Hepatocyte (in vitro differentiated cells): ENCODE measurements around the gene BIRC2. TPM values are rescaled to one million over a fixed set of nuclear protein-coding genes. Genes with fewer than 3 reads are reported as not detected.

Source experiments
- DNase-seq: peaks from one replicate; pipeline ENCODE4 v3.0.0-alpha.2; 2016; ENCODE audit warnings: low spot score
- H2AFZ ChIP-seq: fragments of 200-600 bp; sonication (generic); 2 replicates; pipeline ENCODE4 v1.6.0; 2016; ENCODE audit warnings: antibody characterized with exemption, mild to moderate bottlenecking
- H3K27ac ChIP-seq: fragments of 200-600 bp; sonication (generic); 2 replicates; pipeline ENCODE4 v1.5.1; 2016; ENCODE audit warnings: mild to moderate bottlenecking
- H3K27me3 ChIP-seq: fragments of 200-600 bp; sonication (generic); 2 replicates; pipeline ENCODE4 v1.6.1; 2016
- H3K36me3 ChIP-seq: fragments of 200-600 bp; sonication (generic); replicated peaks from 2 replicates; pipeline ENCODE4 v1.5.1; 2016; ENCODE audit warnings: low read depth; ENCODE audit not compliant: insufficient read depth
- H3K4me1 ChIP-seq: fragments of 200-600 bp; sonication (generic); 2 replicates; pipeline ENCODE4 v1.5.1; 2016; ENCODE audit warnings: mild to moderate bottlenecking, moderate library complexity; ENCODE audit not compliant: insufficient read depth
- H3K4me2 ChIP-seq: fragments of 200-600 bp; sonication (generic); 2 replicates; pipeline ENCODE4 v1.6.0; 2016
- H3K4me3 ChIP-seq: fragments of 200-600 bp; sonication (generic); 2 replicates; pipeline ENCODE4 v1.5.1; 2016; ENCODE audit warnings: mild to moderate bottlenecking
- H3K79me2 ChIP-seq: fragments of 200-600 bp; sonication (generic); 2 replicates; pipeline ENCODE4 v1.6.0; 2017; ENCODE audit warnings: mild to moderate bottlenecking
- H3K9me2 ChIP-seq: fragments of 200-600 bp; sonication (generic); replicated peaks from 2 replicates; pipeline ENCODE4 v1.6.0; 2017; ENCODE audit warnings: mild to moderate bottlenecking; ENCODE audit not compliant: insufficient read depth
- H3K9me3 ChIP-seq: fragments of 200-600 bp; sonication (generic); 2 replicates; pipeline ENCODE4 v1.5.1; 2016; ENCODE audit warnings: low read depth, mild to moderate bottlenecking
- H4K20me1 ChIP-seq: fragments of 200-600 bp; sonication (generic); 2 replicates; pipeline ENCODE4 v1.6.0; 2016; ENCODE audit warnings: mild to moderate bottlenecking; ENCODE audit not compliant: insufficient read depth, poor library complexity, severe bottlenecking
- CTCF ChIP-seq: fragments of 200-600 bp; sonication (generic); IDR thresholded peaks from 2 replicates; pipeline ENCODE4 v1.5.1; 2016; ENCODE audit warnings: antibody characterized with exemption, mild to moderate bottlenecking; ENCODE audit not compliant: poor library complexity
- EZH2 ChIP-seq: fragments of 200-600 bp; sonication (generic); IDR thresholded peaks from 2 replicates; pipeline ENCODE4 v1.6.1; 2016; ENCODE audit warnings: antibody characterized with exemption, mild to moderate bottlenecking, borderline replicate concordance
- EZH2phosphoT487 ChIP-seq: fragments of 200-600 bp; sonication (generic); IDR thresholded peaks from one replicate; pipeline ENCODE4 v1.6.1; 2018; ENCODE audit warnings: antibody characterized with exemption, mild to moderate bottlenecking, low read depth, moderate library complexity; ENCODE audit not compliant: unreplicated experiment, severe bottlenecking
- whole genome bisulfite sequencing: methylation state at CpG from one replicate; pipeline ENCODE4 v1.1.6; 2016; ENCODE audit warnings: low lambda C conversion rate; ENCODE audit errors: missing lambda C conversion rate; 5-methylcytosine and 5-hydroxymethylcytosine counted together
- polyA plus RNA-seq: library from polyadenylated mRNA; unstranded; fragments of >200 nt; fragmentation: Nextera tagmentation; extraction: Ambion mirVana; gene quantifications from 2 replicates; pipeline ENCODE4 v1.2.1, GENCODE V29; 2016
- total RNA-seq: library from RNA; depleted of rRNA; stranded (reverse); fragments of >200 nt; gene quantifications from 2 replicates; pipeline ENCODE4 v1.2.3, GENCODE V29; 2014

BIRC2 gene
- total and polyA plus RNA-seq, 2 experiments from 2014 or later, result 37.7 to 85.7 TPM

- TF ChIP-seq EZH2 (no peak), EZH2phosphoT487 (no peak), CTCF (no peak)
- Histone ChIP-seq H2AFZ (no peak overlapping the region), H3K27me3 (no peaks in the 10 kb centered on the region), H3K4me3 (no peak overlapping the region), H3K4me2 (no peak overlapping the region), H3K4me1 (peaks cover 4% of the 10 kb centered on the region), H4K20me1 (no peaks in the 10 kb centered on the region), H3K79me2 (no peaks in the 10 kb centered on the region), H3K27ac (no peak overlapping the region), H3K9me2 (no peaks in the 10 kb centered on the region), H3K36me3 (no peaks in the 10 kb centered on the region), H3K9me3 (no peaks in the 10 kb centered on the region)
- DNase-seq, result no peak
These were observed 26.3 kb upstream of the BIRC2 start for GRCh38 chr11:102320679-102321078.

- Histone ChIP-seq H3K27me3 (no peaks in the 10 kb centered on the region), H3K9me3 (no peaks in the 10 kb centered on the region), H3K9me2 (no peaks in the 10 kb centered on the region), H3K4me1 (no peaks in the 10 kb centered on the region), H3K27ac (no peak overlapping the region), H3K79me2 (no peaks in the 10 kb centered on the region), H2AFZ (no peak overlapping the region), H3K4me3 (no peak overlapping the region), H3K4me2 (no peak overlapping the region), H3K36me3 (no peaks in the 10 kb centered on the region), H4K20me1 (no peaks in the 10 kb centered on the region)
- no peak for DNase-seq
- no peak for TF ChIP-seq EZH2
- no peak for TF ChIP-seq EZH2phosphoT487
- TF ChIP-seq CTCF, result no peak
- 71% methylated on average over 2 of the region's 2 CpGs for WGBS
These were observed 24.5 kb upstream of the BIRC2 start for GRCh38 chr11:102322560-102322959.

GRCh38 chr11:102323542-102324251, 23.3 kb upstream of the BIRC2 start:
- no peaks in the 10 kb centered on the region for H3K27me3 ChIP-seq
- no peaks in the 10 kb centered on the region for H3K9me2 ChIP-seq
- 87% methylated on average over 1 of the region's 1 CpG for WGBS
- H4K20me1 ChIP-seq, result no peaks in the 10 kb centered on the region
- no peak overlapping the region for H3K4me3 ChIP-seq
- no peak for DNase-seq
- no peaks in the 10 kb centered on the region for H3K36me3 ChIP-seq
- no peaks in the 10 kb centered on the region for H3K79me2 ChIP-seq
- H3K4me2 ChIP-seq, result no peak overlapping the region
- TF ChIP-seq EZH2, result no peak
- no peak for TF ChIP-seq CTCF
- TF ChIP-seq EZH2phosphoT487, result no peak
- no peaks in the 10 kb centered on the region for H3K9me3 ChIP-seq
- H3K4me1 ChIP-seq, result no peaks in the 10 kb centered on the region
- H2AFZ ChIP-seq, result no peak overlapping the region
- H3K27ac ChIP-seq, result no peak overlapping the region

- WGBS, result 92% methylated on average over 3 of the region's 3 CpGs
- Histone ChIP-seq H3K9me3 (no peaks in the 10 kb centered on the region), H2AFZ (no peak overlapping the region), H3K27me3 (no peaks in the 10 kb centered on the region), H3K4me2 (no peak overlapping the region), H3K79me2 (no peaks in the 10 kb centered on the region), H3K4me3 (no peak overlapping the region), H3K9me2 (no peaks in the 10 kb centered on the region), H3K4me1 (no peaks in the 10 kb centered on the region), H4K20me1 (no peaks in the 10 kb centered on the region), H3K36me3 (no peaks in the 10 kb centered on the region), H3K27ac (no peak overlapping the region)
- DNase-seq, result no peak
- TF ChIP-seq CTCF (no peak), EZH2phosphoT487 (no peak), EZH2 (no peak)
These were observed 21.9 kb upstream of the BIRC2 start for GRCh38 chr11:102325088-102325487.
